H1 (cell line): Measurements from ENCODE around the gene H2AZ2. TPM values are rescaled to one million over a fixed set of nuclear protein-coding genes. Genes with fewer than 3 reads are reported as not detected.

Source experiments
- ASH2L ChIP-seq: fragments of 200-600, 300-600 bp; sonication (generic); IDR thresholded peaks from one replicate; pipeline ENCODE4 v1.7.1; 2017; ENCODE audit warnings: low read length
- CEBPB ChIP-seq: IDR thresholded peaks from 2 replicates; pipeline ENCODE4 v1.6.1; 2012; ENCODE audit warnings: low read depth, low read length
- CHD1 ChIP-seq: IDR thresholded peaks from 2 replicates; pipeline ENCODE4 v1.6.1; 2012; ENCODE audit warnings: low read depth, low read length, improper control_type of control experiment
- CREB1 ChIP-seq: IDR thresholded peaks from 2 replicates; pipeline ENCODE4 v1.6.1; 2012; ENCODE audit warnings: inconsistent platforms
- EGR1 ChIP-seq: IDR thresholded peaks from 2 replicates; pipeline ENCODE4 v1.6.1; 2011; ENCODE audit warnings: low read depth, low read length, borderline replicate concordance
- KDM4A ChIP-seq: IDR thresholded peaks from one replicate; pipeline ENCODE4 v1.7.1; 2012; ENCODE audit warnings: low read depth, mild to moderate bottlenecking, moderate library complexity, low read length, inconsistent platforms; ENCODE audit not compliant: severe bottlenecking
- NANOG ChIP-seq: IDR thresholded peaks from 2 replicates; pipeline ENCODE4 v1.6.1; 2011; ENCODE audit warnings: low read length, low read depth, mild to moderate bottlenecking, inconsistent platforms; ENCODE audit not compliant: insufficient read depth, poor library complexity, severe bottlenecking
- POU5F1 ChIP-seq: IDR thresholded peaks from 2 replicates; pipeline ENCODE4 v1.6.1; 2011; ENCODE audit warnings: low read depth, mild to moderate bottlenecking, low read length, moderate library complexity
- RAD21 ChIP-seq, 2 experiments: IDR thresholded peaks in 1 of 2; conservative IDR thresholded peaks in 1 of 2; 2 replicates each; pipeline ENCODE4 v1.6.1; 2011; ENCODE audit warnings: low read depth in 2 of 2, low read length in 2 of 2, improper control_type of control experiment in 1 of 2, inconsistent platforms in 1 of 2, mild to moderate bottlenecking in 1 of 2, moderate library complexity in 1 of 2
- RFX5 ChIP-seq: IDR thresholded peaks from 2 replicates; pipeline ENCODE4 v1.6.1; 2011; ENCODE audit warnings: low read depth, low read length, improper control_type of control experiment, borderline replicate concordance
- RNF2 ChIP-seq: fragments of 200-900, 300-1000 bp; sonication (generic); IDR thresholded peaks from 2 replicates; pipeline ENCODE4 v1.7.1; 2016; ENCODE audit warnings: borderline replicate concordance, low read depth, mild to moderate bottlenecking, antibody characterized with exemption, low read length; ENCODE audit not compliant: poor library complexity, severe bottlenecking; ENCODE audit errors: missing control alignments
- RXRA ChIP-seq: IDR thresholded peaks from 2 replicates; pipeline ENCODE4 v1.6.1; 2011; ENCODE audit warnings: low read depth, mild to moderate bottlenecking, low read length, moderate library complexity; ENCODE audit not compliant: insufficient read depth
- SIRT6 ChIP-seq: IDR thresholded peaks from one replicate; pipeline ENCODE4 v1.7.1; 2012; ENCODE audit warnings: low read length, inconsistent platforms
- SP1 ChIP-seq: IDR thresholded peaks from 2 replicates; pipeline ENCODE4 v1.6.1; 2011; ENCODE audit warnings: low read depth, low read length
- SRF ChIP-seq: IDR thresholded peaks from 2 replicates; pipeline ENCODE4 v1.6.1; 2011; ENCODE audit warnings: mild to moderate bottlenecking, low read depth, low read length, moderate library complexity
- SUZ12 ChIP-seq: fragments of 200-600 bp; sonication (generic); IDR thresholded peaks from 2 replicates; pipeline ENCODE4 v1.6.1; 2012; ENCODE audit warnings: mild to moderate bottlenecking, inconsistent platforms, low read length, moderate library complexity, mixed read lengths
- TAF7 ChIP-seq: optimal IDR thresholded peaks from 2 replicates; pipeline ENCODE3; 2011; ENCODE audit warnings: low read depth, mild to moderate bottlenecking, inconsistent platforms, low read length, moderate library complexity, borderline replicate concordance
- TCF12 ChIP-seq: IDR thresholded peaks from 2 replicates; pipeline ENCODE4 v1.6.1; 2011; ENCODE audit warnings: low read depth, mild to moderate bottlenecking, low read length
- TEAD4 ChIP-seq: IDR thresholded peaks from 2 replicates; pipeline ENCODE4 v1.6.1; 2012; ENCODE audit warnings: low read depth, low read length, inconsistent platforms, mixed read lengths
- polyA plus RNA-seq, 7 experiments: library from polyadenylated mRNA; depleted of rRNA in 3 of 7; stranded (reverse) in 5 of 7; unstranded in 2 of 7; fragments of >200 nt in 5 of 7; fragments of 200-250 nt in 2 of 7; gene quantifications; 1 replicate in 5 of 7; 2 replicates in 1 of 7; 4 replicates in 1 of 7; pipeline versions ENCODE4 v1.2.1 to v1.2.3, GENCODE V29; 2011 to 2013; ENCODE audit warnings: missing spikeins in 2 of 7, mixed read lengths in 2 of 7
- total RNA-seq: library from RNA; stranded (reverse); fragmentation: NEBNext Ultra II Directional; extraction: Animal tissue kit (Norgen Biotek cat#: 25700); gene quantifications from 2 replicates; pipeline ENCODE4 v1.2.1, GENCODE V29; 2021
- TF ChIP-seq, protein P1 (sequence below): IDR thresholded peaks from 2 replicates; pipeline ENCODE4 v1.6.1; 2012; ENCODE audit warnings: inconsistent platforms
- TF ChIP-seq, protein P2 (sequence below): IDR thresholded peaks from 2 replicates; pipeline ENCODE4 v1.6.1; 2012; ENCODE audit warnings: low read length, inconsistent platforms

The H2AZ2 gene
- total and polyA plus RNA-seq, 2 of the 8 experiments (the other 6 are each of a cell fraction or from before 2014, with no cell fraction given): 168 to 187 TPM

DNA sequence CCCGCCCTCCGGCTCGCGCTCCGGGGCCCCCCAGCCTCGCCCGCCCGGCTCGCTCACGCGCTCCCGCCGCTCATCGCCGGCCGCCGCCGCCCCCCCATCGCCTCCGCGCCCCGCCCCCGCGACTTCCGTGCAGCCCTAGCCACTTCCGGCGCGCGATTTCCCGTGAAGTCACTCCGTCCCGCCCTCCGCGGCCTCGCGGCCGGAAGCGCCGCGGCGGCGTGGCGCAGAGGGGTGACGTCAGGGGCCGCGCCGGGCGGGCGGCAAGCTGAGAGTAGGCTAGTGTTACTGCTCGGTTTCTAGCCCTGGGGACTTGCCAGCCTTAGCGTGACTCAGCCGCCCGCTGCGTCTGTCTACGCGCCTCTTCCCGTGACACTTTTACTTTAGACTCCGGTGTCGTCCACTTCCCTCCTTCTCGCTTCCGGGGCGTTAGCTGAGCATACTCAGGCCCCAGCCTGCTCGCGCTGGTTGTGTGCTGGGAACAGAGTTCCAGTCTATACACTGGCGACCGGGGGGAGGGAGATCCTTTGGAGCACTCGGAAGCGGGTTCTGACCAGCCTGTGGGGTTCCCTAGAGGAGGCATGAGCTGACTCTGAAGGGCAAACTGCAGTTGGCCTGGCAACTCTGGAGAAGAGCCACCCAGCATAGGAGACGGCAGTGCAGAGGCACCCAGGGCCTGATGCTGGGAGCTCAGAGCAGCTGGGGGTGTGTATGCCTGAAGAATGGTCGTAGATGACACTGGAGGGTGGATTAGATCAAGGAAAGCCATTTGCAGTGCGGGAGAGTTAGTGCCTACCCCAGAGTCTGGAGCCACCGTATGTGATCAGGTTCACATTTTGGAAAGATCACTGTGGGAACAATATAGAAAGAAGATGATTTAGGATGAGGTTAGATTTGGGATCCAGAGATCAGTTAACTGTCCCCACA lies 37.8 kb upstream of the H2AZ2 start, which contains the start of gene PURB (continued):
- no peak for TF ChIP-seq TEAD4
- no peak for TF ChIP-seq CHD1
- TF ChIP-seq ASH2L: peak; percentile 73
- peak; percentile 84 for TF ChIP-seq SRF
- TF ChIP-seq SP1: no peak
- no peak for TF ChIP-seq RXRA
- TF ChIP-seq, protein P1, sequence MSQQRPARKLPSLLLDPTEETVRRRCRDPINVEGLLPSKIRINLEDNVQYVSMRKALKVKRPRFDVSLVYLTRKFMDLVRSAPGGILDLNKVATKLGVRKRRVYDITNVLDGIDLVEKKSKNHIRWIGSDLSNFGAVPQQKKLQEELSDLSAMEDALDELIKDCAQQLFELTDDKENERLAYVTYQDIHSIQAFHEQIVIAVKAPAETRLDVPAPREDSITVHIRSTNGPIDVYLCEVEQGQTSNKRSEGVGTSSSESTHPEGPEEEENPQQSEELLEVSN: 0 out of 2 replicates have a peak, but pooled peaks have one; percentile 13
- no peak for TF ChIP-seq CEBPB
- no peak for TF ChIP-seq RFX5
- TF ChIP-seq SUZ12: no peak
- TF ChIP-seq NANOG: no peak
- no peak for TF ChIP-seq SIRT6
- TF ChIP-seq TCF12: no peak
- TF ChIP-seq TAF7: peak; percentile 72
- TF ChIP-seq RAD21 (IDR thresholded peaks at IDR 0.05 in 1 of 2, conservative IDR thresholded peaks at IDR 0.05 in 1 of 2; ENCODE audit: low read depth in 2 of 2, low read length in 2 of 2): no peak; a peak in 1 of 4 replicates
- TF ChIP-seq CREB1: peak; percentile 97
- TF ChIP-seq RNF2: no peak
- peak; percentile 100 for TF ChIP-seq KDM4A
- no peak for TF ChIP-seq POU5F1
- TF ChIP-seq, protein P2, sequence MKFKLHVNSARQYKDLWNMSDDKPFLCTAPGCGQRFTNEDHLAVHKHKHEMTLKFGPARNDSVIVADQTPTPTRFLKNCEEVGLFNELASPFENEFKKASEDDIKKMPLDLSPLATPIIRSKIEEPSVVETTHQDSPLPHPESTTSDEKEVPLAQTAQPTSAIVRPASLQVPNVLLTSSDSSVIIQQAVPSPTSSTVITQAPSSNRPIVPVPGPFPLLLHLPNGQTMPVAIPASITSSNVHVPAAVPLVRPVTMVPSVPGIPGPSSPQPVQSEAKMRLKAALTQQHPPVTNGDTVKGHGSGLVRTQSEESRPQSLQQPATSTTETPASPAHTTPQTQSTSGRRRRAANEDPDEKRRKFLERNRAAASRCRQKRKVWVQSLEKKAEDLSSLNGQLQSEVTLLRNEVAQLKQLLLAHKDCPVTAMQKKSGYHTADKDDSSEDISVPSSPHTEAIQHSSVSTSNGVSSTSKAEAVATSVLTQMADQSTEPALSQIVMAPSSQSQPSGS: peak; percentile 68
- peak; percentile 90 for TF ChIP-seq EGR1
